GM19372 (cell line): ENCODE results near the gene MOK.

Experiments used
- ATAC-seq: cut with Tn5 transposase; IDR thresholded peaks from one replicate; pipeline ENCODE4 v1.9.1; 2021; ENCODE audit warnings: mild to moderate bottlenecking, low read depth, moderate library complexity; ENCODE audit not compliant: unreplicated experiment

Gene MOK

DNA sequence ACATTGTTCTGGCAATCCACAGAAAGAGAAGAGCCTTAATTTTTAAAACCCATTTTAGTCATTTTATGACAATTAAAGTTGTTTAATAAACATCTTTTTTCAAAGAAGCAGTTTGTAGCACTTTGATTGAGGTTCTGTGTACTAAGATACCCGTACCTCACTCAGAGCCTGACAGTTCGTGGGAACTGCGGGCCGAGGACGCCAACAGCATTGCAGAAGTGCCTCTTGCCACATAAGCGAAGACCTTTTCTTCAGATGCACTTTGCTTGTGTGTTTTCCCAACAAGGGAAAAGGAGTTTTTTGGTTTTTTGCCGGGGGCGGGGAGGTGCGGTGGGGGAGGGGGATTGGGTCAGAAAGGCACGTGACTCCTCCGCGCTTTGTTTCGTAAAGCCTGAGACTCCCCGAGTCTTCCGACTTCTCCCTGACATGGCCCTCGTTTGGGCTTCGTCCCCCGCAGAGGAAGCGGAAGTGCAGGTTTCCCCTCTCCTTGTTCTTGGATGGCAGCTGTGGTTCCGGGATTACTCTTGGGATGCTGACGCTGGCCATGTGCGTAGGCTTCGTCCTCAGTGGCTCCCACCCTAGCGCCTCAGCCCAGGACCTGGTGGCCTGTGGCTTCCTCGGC is 94.4 kb downstream of the MOK start:
- ATAC-seq: no peak

DNA sequence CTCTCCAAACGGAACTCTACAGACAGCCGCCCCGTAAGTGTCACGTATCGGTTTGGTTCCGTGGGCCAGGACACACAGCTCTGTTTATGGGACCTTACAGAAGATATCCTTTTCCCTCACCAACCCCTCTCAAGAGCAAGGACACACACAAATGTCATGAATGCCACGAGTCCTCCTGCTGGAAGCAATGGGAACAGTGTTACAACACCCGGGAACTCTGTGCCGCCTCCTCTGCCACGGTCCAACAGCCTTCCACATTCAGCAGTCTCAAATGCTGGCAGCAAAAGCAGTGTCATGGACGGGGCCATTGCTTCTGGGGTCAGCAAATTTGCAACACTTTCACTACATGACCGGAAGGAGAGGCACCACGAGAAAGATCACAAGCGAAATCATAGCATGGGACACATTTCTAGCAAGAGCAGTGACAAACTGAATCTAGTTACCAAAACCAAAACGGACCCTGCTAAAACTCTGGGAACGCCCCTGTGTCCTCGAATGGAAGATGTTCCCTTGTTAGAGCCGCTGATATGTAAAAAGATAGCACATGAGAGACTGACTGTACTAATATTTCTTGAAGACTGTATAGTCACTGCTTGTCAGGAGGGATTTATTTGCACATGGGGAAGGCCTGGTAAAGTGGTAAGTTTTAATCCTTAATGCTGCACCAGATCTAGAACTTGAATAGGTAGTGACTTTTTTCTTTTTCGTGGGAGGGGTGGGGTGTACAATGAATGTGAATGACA is 95.6 kb downstream of the MOK start:
- no peak for ATAC-seq

DNA sequence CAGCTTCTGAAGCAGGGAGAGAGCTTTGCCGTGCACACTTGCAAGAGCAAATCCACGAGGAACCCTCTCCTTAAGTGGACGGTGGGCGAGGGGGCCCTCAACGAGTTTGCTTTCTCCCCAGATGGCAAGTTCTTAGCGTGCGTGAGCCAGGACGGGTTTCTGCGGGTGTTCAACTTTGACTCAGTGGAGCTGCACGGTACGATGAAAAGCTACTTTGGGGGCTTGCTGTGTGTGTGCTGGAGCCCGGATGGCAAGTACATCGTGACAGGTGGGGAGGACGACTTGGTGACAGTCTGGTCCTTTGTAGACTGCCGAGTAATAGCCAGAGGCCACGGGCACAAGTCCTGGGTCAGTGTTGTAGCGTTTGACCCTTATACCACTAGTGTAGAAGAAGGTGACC is 96.2 kb downstream of the MOK start:
- no peak for ATAC-seq

DNA sequence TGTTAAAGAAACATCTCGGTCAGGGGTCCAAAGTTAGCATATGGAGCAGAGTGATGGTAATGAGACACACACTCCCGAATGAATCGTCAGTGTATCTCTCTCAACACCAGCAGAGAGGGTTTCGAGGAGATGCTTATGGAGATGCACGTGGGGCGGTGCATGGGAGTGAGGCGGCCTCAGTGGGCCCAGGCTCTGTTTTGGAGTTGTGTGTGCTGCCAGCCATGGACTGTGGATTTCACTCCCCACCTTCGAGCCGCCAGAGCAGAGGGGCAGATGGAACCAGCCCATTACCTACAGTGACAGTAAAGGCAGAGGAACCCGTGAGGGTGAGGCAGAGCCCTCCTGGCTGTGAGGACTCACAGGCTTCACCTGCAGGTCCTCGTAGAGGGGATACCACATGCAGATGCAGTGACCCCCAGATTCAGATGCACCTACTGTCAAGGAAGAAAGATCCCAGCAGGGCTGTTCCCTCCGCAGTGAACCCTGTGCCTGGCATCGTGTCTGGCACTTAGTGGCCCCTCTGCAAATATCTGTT is 97.1 kb downstream of the MOK start:
- ATAC-seq: no peak

GRCh38 chr14:102206918-102207317 is 98.0 kb downstream of the MOK start:
- ATAC-seq: no peak

DNA sequence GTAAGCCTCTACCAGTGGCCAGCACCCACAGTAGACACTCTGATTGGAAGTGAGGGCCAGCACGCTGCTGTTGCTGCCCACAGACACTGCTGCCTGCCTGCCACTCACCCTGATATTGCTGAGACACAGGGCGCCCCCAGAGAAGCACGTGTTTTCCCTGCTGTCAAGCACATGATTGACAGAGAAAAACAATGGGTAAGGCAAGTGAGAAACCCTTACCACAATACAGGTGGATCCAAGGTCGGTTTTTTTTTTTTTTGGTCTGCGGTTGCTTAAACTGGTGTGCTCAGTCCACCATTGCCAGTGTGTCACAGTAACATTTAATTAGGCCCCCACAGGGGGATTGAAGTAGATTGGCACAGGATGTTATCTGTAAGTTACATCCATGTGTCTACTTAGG is 99.4 kb downstream of the MOK start:
- no peak for ATAC-seq

GRCh38 chr14:102203382-102203781 is 101.6 kb downstream of the MOK start:
- no peak for ATAC-seq

- no peak for ATAC-seq
Measured at GRCh38 chr14:102202944-102203343, 102.0 kb downstream of the MOK start.

DNA sequence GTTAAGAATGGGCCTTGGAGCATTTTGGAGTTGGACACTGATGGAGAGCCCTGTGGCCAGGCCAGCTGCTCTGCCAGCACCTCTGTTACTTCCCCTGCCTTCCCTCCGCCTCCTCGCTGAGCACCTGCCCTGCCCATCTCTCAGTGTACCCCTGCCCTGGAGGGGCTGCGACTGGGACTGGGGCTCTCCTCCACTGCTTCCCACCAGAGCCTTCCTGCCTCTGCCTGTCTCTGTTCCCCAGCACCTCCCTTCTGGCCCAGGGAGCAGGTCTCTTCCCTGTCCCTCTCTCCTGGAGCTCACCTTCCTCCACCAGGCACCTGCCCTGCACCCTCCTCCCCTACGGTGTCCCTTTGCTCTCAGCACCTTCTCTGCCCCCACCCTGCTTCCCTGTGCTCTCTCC is 103.2 kb downstream of the MOK start:
- ATAC-seq: no peak

- no peak for ATAC-seq
Measured at GRCh38 chr14:102201353-102201738, 103.6 kb downstream of the MOK start.

GRCh38 chr14:102200690-102201352 is 104.1 kb downstream of the MOK start:
- no peak for ATAC-seq

GRCh38 chr14:102197317-102197853 is 107.6 kb downstream of the MOK start:
- no peak for ATAC-seq

DNA sequence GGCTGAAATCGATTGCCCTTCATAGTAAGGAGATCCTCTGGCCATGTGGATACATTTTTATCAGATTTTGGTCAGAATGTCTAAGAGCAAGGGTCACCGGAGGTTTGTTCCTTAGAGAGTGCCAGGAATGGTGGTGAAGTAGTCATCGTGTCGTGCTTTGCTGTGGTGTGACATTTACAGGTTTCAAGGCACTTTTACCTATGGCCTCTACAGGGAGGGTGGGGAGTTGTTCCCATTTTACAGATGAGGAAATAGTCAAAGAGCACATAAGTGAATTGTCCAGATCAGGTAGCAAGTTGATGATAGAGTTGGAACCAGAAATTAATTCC is 108.1 kb downstream of the MOK start:
- no peak for ATAC-seq

- ATAC-seq: no peak
Measured at GRCh38 chr14:102196039-102196901, 108.7 kb downstream of the MOK start.

DNA sequence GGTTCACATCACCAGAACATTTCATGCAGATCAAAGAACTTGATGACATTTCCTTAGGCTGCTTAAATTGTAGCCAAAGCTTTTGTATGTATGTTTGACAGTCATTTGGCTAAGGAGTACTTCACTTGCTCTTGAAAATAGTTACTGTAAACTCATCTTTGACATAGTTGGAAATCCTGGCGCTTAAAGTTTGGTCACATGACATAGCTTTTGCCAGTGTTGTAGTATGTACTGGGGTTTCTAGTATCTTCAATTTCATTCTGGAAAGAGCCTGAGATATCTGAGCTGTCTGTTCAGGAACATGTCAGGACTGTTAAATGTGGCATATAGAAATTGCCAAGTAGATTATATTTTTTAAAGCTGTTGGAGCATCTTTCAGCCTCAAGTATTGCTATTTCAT is 109.5 kb downstream of the MOK start:
- no peak for ATAC-seq

DNA sequence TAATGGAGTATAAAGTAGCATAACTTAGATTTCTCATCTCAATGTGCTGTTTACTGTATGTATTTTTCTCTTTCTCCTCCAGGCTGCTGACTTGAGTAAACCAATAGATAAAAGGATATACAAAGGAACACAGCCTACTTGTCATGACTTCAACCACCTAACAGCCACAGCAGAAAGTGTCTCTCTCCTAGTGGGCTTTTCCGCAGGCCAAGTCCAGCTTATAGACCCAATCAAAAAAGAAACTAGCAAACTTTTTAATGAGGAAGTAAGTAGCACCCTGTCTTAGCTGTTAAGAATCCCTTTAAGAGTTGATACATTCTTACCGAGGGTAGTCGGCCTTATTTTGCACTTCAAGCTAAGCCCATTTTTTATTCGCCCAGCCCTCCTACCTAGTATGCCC is 110.1 kb downstream of the MOK start:
- no peak for ATAC-seq

GRCh38 chr14:102192840-102193502 is 112.0 kb downstream of the MOK start:
- ATAC-seq: no peak

- ATAC-seq: no peak
Measured at GRCh38 chr14:102189874-102190273, 115.1 kb downstream of the MOK start.

DNA sequence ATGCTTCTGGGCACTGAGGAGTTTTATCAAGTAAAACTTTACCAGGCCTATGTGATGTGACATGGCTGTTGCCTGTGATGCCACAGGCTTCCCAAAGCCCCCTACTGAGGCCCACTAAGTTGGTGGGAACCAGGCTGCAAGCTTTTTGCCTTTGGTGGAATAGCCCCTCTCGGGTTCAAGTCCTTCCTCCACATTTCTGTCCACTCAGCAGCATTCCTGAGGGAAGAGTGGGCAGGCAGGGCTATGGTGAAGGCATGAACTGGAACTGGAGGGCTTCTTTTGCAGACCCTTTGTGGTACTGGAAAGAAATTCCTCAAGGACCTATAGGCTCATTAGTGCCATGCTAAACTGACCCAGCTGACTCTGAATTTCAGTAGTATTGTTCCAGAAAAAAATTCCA is 116.8 kb downstream of the MOK start:
- no peak for ATAC-seq

DNA sequence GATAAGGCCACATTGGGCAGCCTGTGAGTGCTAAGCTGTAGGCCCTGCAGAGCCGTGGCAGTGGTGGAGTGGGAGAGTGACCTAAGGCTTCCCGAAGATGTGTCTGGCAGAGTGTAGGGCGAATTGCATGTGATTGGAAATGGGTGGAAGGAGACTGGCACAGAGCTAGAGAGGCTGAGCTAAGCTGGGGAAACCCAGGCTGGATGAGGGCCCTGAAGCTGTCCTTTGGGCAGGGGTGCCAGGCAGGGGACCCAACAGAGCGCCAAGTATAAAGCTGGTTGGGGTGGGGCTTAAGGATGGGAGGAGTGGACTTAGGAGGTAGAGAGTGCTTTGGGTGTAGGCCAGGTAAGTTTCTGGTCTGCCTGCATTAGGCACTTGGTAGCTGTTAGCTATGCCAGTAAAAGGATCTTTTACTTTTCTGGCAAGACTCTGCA is 117.4 kb downstream of the MOK start:
- ATAC-seq: no peak
